ENCODE measurements around the gene TP53BP2. TPM values are rescaled to one million over a fixed set of nuclear protein-coding genes. Genes with fewer than 3 reads are reported as not detected.
A peak's percentile ranks its signal among the peaks of the same experiment; 100 is the strongest.
"Not testable (repeated sequence)": the region's sequence is repeated elsewhere in the genome, so short reads cannot be mapped to it uniquely, and the experiment has no call there.

The TP53BP2 gene
- total RNA-seq, 4 donors from 2014 or later, result 31.7 to 196 (median 58.2) TPM

DNA sequence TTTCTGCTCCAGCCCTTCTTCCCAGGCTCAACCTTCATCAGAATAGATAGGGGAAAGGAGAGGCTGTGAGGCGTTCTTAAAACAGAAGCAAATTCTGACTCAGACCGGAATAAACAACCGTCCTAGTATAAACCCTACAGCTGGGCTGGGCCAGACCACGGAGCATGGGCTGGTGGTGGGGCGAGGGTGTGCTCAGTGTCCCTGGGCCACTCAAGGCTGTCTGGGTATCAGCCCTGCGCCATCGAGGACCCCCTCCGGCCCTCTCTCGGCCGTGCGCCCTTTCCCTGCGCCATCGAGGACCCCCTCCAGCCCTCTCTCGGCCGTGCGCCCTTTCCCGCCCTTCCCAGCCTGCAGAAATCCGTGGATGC lies 97.4 kb downstream of the TP53BP2 start:
- Histone ChIP-seq H3K27me3 (no peaks in the 10 kb centered on the region), H3K4me3 (peak overlapping the region; percentile 37 to 55 (median 44)), H3K9me3 (no peaks in the 10 kb centered on the region), H3K27ac (peak overlapping the region; percentile 7 to 72 (median 62)), H3K36me3 (peaks cover 0 to 75% (median 0%) of the 10 kb centered on the region in 3 donors), H3K4me1 (peaks cover 0 to 12% (median 4%) of the 10 kb centered on the region in 4 donors)
- no peak for TF ChIP-seq POLR2A (IDR thresholded peaks at IDR 0.05)
- TF ChIP-seq, protein P1, sequence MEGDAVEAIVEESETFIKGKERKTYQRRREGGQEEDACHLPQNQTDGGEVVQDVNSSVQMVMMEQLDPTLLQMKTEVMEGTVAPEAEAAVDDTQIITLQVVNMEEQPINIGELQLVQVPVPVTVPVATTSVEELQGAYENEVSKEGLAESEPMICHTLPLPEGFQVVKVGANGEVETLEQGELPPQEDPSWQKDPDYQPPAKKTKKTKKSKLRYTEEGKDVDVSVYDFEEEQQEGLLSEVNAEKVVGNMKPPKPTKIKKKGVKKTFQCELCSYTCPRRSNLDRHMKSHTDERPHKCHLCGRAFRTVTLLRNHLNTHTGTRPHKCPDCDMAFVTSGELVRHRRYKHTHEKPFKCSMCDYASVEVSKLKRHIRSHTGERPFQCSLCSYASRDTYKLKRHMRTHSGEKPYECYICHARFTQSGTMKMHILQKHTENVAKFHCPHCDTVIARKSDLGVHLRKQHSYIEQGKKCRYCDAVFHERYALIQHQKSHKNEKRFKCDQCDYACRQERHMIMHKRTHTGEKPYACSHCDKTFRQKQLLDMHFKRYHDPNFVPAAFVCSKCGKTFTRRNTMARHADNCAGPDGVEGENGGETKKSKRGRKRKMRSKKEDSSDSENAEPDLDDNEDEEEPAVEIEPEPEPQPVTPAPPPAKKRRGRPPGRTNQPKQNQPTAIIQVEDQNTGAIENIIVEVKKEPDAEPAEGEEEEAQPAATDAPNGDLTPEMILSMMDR (IDR thresholded peaks at IDR 0.05), result no peak
- DNase-seq, result no peak

- Histone ChIP-seq H3K4me3 (no peak overlapping the region), H3K27ac (peak overlapping the region; percentile 7 to 72 (median 62)), H3K27me3 (no peaks in the 10 kb centered on the region), H3K4me1 (peaks cover 0 to 12% (median 4%) of the 10 kb centered on the region in 4 donors), H3K36me3 (peaks cover 0 to 70% (median 0%) of the 10 kb centered on the region in 3 donors), H3K9me3 (no peaks in the 10 kb centered on the region)
- TF ChIP-seq, protein P1 (IDR thresholded peaks at IDR 0.05), result no peak
- TF ChIP-seq POLR2A (IDR thresholded peaks at IDR 0.05), result no peak
- DNase-seq, result peak in 2 of 3 donors; percentile 56 to 63
Observed at GRCh38 chr1:223747838-223748335, 97.9 kb downstream of the TP53BP2 start.

DNA sequence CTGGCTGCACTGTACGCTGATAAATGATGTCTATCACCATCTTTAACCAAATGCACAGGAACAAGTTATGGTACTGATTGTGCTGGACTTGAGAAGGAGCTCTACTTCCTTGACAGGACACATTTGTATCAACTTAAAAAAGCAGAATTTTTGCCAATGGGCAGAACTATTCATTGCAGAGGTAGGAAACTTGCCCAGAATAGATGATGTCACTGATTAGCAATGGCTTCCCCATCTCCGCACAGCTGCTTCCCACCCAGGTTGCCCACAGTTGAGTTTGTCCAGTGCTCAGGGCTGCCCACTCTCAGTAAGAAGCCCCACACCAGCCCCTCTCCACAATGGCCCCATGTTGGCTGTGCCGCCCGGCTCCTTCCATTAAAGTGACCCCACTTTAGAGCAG lies 100.0 kb downstream of the TP53BP2 start:
- TF ChIP-seq POLR2A (IDR thresholded peaks at IDR 0.05), result no peak
- TF ChIP-seq, protein P1 (IDR thresholded peaks at IDR 0.05), result no peak
- Histone ChIP-seq H3K4me3 (no peak overlapping the region), H3K27ac (no peak overlapping the region), H3K36me3 (peaks cover 0 to 48% (median 0%) of the 10 kb centered on the region in 3 donors), H3K27me3 (no peaks in the 10 kb centered on the region), H3K9me3 (no peaks in the 10 kb centered on the region), H3K4me1 (peaks cover 0 to 15% (median 5%) of the 10 kb centered on the region in 4 donors)
- DNase-seq, result no peak

DNA sequence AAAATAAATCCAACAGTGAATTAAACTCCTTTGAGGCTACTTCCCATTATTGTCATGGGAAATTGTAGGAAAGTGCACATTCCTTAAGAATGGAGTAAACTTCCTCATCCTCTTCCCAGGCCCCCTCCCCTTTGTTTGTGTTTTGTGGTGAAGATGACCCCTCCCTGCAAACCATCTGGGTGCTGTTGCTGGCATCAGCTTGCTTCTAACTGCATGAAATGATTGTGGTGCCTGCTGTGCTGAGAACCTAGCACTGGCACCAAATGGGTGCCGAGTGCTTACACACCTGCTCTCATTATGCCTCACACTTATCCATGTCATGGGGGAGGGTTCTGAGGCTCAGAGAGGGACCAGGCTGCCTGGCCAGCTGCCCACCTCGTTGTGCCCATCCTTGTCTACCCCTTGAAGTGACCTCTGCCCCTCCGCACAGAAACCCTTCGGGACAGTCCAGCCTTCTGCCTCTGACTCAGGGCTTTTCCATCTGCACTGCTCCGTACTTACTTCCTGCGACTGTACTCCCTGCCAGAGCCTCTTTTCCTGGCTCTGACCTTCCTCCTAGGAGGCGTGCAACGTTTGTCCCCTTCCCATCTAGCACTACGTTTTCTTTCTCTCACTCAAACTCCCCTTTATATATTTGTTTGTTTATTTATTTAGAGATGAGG lies 102.8 kb downstream of the TP53BP2 start:
- no peak for DNase-seq
- Histone ChIP-seq H3K9me3 (no peaks in the 10 kb centered on the region), H3K27ac (no peak overlapping the region), H3K27me3 (no peaks in the 10 kb centered on the region), H3K4me1 (peaks cover 0 to 33% (median 5%) of the 10 kb centered on the region in 4 donors), H3K36me3 (peaks cover 0 to 35% (median 0%) of the 10 kb centered on the region in 3 donors), H3K4me3 (no peak overlapping the region)
- TF ChIP-seq, protein P1 (IDR thresholded peaks at IDR 0.05), result no peak
- TF ChIP-seq POLR2A (IDR thresholded peaks at IDR 0.05), result no peak

DNA sequence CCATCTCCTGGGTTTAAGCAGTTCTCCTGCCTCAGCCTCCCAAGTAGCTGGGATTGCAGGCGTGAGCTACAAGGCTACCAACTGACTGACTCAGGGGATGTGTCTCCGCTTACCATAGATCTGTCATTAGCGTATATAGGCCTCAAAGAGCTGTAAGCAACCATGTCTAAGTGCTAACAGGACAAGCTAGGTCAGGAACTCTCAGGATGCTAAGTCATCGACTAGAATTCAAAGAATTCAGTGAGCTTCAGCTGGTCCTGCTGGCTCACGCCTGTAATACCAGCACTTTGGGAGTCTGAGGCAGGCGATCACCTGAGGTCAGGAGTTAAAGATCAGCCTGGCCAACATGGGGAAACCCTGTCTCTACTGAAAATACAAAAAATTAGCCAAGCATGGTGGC lies 103.9 kb downstream of the TP53BP2 start:
- TF ChIP-seq POLR2A (IDR thresholded peaks at IDR 0.05), result no peak
- TF ChIP-seq, protein P1 (IDR thresholded peaks at IDR 0.05), result no peak
- Histone ChIP-seq H3K27me3 (no peaks in the 10 kb centered on the region), H3K27ac (no peak overlapping the region), H3K4me3 (no peak overlapping the region), H3K4me1 (peaks cover 0 to 37% (median 5%) of the 10 kb centered on the region in 4 donors), H3K9me3 (no peaks in the 10 kb centered on the region), H3K36me3 (peaks cover 0 to 30% (median 0%) of the 10 kb centered on the region in 3 donors)
- DNase-seq, result no peak

DNA sequence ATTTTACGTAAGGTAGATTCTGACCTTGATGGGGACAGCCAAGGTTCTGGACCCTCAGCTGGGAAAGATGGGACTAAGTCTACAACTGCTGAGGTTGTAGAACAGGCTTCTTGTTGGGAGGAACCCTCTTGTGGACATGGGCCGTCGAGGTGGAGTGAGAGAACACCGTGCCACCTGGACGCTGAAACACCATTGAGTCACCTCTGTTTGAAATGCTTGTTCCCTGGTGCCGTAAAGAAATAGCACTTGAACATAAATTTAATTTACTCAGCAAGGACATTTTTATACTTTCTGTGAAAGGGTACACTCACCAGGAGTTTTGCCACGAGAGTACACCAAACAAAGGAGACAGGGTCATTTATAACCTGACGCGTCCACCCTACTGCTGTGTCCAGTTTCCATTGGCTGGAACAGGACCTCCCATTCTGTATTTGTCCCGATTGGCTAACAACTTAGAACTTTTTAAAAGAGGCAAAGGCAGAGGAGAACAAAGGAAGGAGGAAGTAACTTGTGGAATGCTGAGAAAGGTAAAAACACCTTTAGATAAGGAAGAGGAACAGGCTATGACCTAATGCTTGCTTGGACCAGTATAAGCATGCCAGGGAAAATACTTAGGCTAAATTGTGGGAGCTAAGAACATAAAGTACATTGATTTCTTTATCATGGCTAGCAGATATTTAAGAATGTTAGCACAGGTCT lies 105.6 kb downstream of the TP53BP2 start:
- not testable (repeated sequence) for DNase-seq
- peaks cover 0 to 13% (median 0%) of the 10 kb centered on the region in 3 donors for H3K36me3 ChIP-seq

More for the DNA sequence above, 105.6 kb downstream of the TP53BP2 start:
- H3K27ac ChIP-seq, result peak overlapping the region in 3 of 4 donors; percentile 68 to 79 (median 75)
- H3K27me3 ChIP-seq, H3K4me3 ChIP-seq, H3K9me3 ChIP-seq: not testable (repeated sequence)
- H3K4me1 ChIP-seq, result peaks cover 0 to 38% (median 5%) of the 10 kb centered on the region in 4 donors

Measured in Peyer's patch (tissue), 4 donors.